Mammary epithelial cell (primary cell): ENCODE measurements around the gene PTCH1.

Source experiments
- CTCF ChIP-seq, 2 donors: IDR thresholded peaks in 1 of 2; conservative IDR thresholded peaks in 1 of 2; 2 replicates each; pipeline ENCODE4 v1.5.1; 2011 to 2012; ENCODE audit warnings: inconsistent platforms in 2 of 2, low read length in 2 of 2, mild to moderate bottlenecking in 2 of 2, control low read depth in 1 of 2, low read depth in 1 of 2; ENCODE audit not compliant: insufficient read depth in 1 of 2; ENCODE audit errors: extremely low read depth in 1 of 2
- EZH2 ChIP-seq: IDR thresholded peaks from 2 replicates; pipeline ENCODE4 v1.6.1; 2012; ENCODE audit warnings: low read length, inconsistent platforms, borderline replicate concordance

GRCh38 chr9:95481000-95481399 is 35.8 kb downstream of the PTCH1 start:
- no peak for TF ChIP-seq CTCF (conservative IDR thresholded peaks at IDR 0.05 in 1 of 2, IDR thresholded peaks at IDR 0.05 in 1 of 2; ENCODE audit: extremely low read depth in 1 of 2, insufficient read depth in 1 of 2, low read depth in 1 of 2, low read length in 2 of 2)
- TF ChIP-seq EZH2 = no peak
